Loucy (cell line): ENCODE results near the gene ARHGDIB.

ENCODE experiments used
- CTCF ChIP-seq: fragments of 200-600 bp; sonication (generic); conservative IDR thresholded peaks from 2 replicates; pipeline ENCODE4 v1.5.1; 2014; ENCODE audit warnings: mild to moderate bottlenecking, antibody characterized with exemption, low read length
- EZH2phosphoT487 ChIP-seq: fragments of 200-600 bp; IDR thresholded peaks from 2 replicates; pipeline ENCODE4 v1.6.1; 2018; ENCODE audit warnings: antibody characterized with exemption, mild to moderate bottlenecking, moderate library complexity, borderline replicate concordance

DNA sequence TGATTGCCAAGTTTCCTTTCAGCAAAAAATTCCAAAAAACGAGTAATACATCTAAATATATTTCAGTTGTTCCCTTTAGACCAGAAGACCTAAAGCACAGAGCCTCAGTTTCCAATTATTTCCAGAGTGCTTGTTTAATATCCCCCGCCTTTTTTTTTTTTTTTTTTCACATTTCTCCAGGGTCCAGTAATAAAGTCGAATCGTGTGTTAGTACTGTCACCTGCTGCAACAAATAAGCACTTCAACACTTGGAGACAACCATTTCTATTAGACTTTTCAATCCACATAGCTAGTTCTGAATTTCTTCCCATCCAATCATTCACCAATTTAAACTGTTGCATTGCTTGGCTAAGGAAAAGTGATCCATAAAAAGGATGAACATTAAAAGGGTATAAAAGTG, 25.0 kb upstream of the ARHGDIB start:
- peak; percentile 63 for TF ChIP-seq CTCF
- no peak for TF ChIP-seq EZH2phosphoT487
